A549 (cell line): ENCODE data around the gene PSMG1. TPM values are rescaled to one million over a fixed set of nuclear protein-coding genes. Genes with fewer than 3 reads are reported as not detected.

Source experiments
- ATAC-seq, 2 experiments: fragments of 200-7000 bp in 1 of 2; fragments of >200 bp in 1 of 2; cut with Nextera tagmentation in 1 of 2; cut with Tn5 transposase in 1 of 2; 3 replicates each; pipeline versions ENCODE4 v1.8.0 to v1.9.1; 2018 to 2020; ENCODE audit warnings: mild to moderate bottlenecking in 1 of 2, moderate library complexity in 1 of 2
- CTCF ChIA-PET: fragments of 300-600 bp; sonication (Branson Sonifier 250); formaldehyde crosslinking; extraction: SDS; loops from one replicate; lab custom pipeline; 2021; ENCODE audit warnings: antibody characterized with exemption, inconsistent platforms; lab: Yijun Ruan, JAX
- POLR2A ChIA-PET: fragments of 350-600 bp; formaldehyde crosslinking; extraction: SDS; loops from one replicate; lab custom pipeline; 2021; ENCODE audit warnings: antibody characterized with exemption, inconsistent platforms; lab: Yijun Ruan, JAX
- DNase-seq, 2 experiments: peaks; one replicate each; pipeline versions ENCODE4 v3.0.0 to v3.0.0-alpha.2; 2011 to 2016; ENCODE audit warnings: low read depth in 1 of 2, low spot score in 1 of 2
- FAIRE-seq: peaks from 2 replicates; lab custom pipeline; 2011; peaks lifted over from hg19 to GRCh38; lab: Jason Lieb, UNC
- H3K27ac ChIP-seq, 2 experiments: fragments of >200 bp; sonication (Bioruptor Twin); formaldehyde crosslinking; 3 replicates each; pipeline ENCODE4 v1.5.1; 2016 to 2017
- H3K4me1 ChIP-seq: fragments of >200 bp; sonication (Bioruptor Twin); formaldehyde crosslinking; 3 replicates; pipeline ENCODE4 v1.6.1; 2016
- H3K4me2 ChIP-seq: fragments of >200 bp; sonication (Bioruptor Twin); formaldehyde crosslinking; 3 replicates; pipeline ENCODE4 v1.6.1; 2016
- H3K4me3 ChIP-seq: fragments of >200 bp; sonication (Bioruptor Twin); formaldehyde crosslinking; 3 replicates; pipeline ENCODE4 v1.5.1; 2016
- H3K9me3 ChIP-seq: fragments of >200 bp; sonication (Bioruptor Twin); formaldehyde crosslinking; 3 replicates; pipeline ENCODE4 v1.6.1; 2016
- CBX2 ChIP-seq: fragments of 200-600 bp; sonication (generic); IDR thresholded peaks from 2 replicates; pipeline ENCODE4 v1.6.1; 2016; ENCODE audit warnings: low read depth, mild to moderate bottlenecking, borderline replicate concordance
- CEBPB ChIP-seq, 2 experiments: fragments of >200 bp in 1 of 2; sonication (Bioruptor Twin) in 1 of 2; formaldehyde crosslinking in 1 of 2; IDR thresholded peaks; 2 replicates each; pipeline ENCODE4 v1.6.1; 2012 to 2016
- CTCF ChIP-seq: fragments of >200 bp; sonication (Bioruptor Twin); formaldehyde crosslinking; IDR thresholded peaks from 3 replicates; pipeline ENCODE4 v1.5.1; 2016
- EHF ChIP-seq: fragments of 250-450 bp; sonication (Bioruptor Pico); IDR thresholded peaks from 2 replicates; pipeline ENCODE4 v1.5.0; 2020; ENCODE audit warnings: mild to moderate bottlenecking
- EP300 ChIP-seq, 2 experiments: fragments of >200 bp; sonication (Bioruptor Twin); formaldehyde crosslinking; IDR thresholded peaks; 2 replicates in 1 of 2; 3 replicates in 1 of 2; pipeline ENCODE4 v1.6.1; 2016 to 2017
- ESRRA ChIP-seq: fragments of 150-350 bp; IDR thresholded peaks from 2 replicates; pipeline ENCODE4 v1.6.1; 2014; ENCODE audit warnings: mild to moderate bottlenecking, low read length, borderline replicate concordance
- FOSB ChIP-seq: fragments of 250-450 bp; sonication (Bioruptor Pico); IDR thresholded peaks from 2 replicates; pipeline ENCODE4 v1.5.0; 2020; ENCODE audit warnings: mild to moderate bottlenecking, moderate library complexity
- FOXS1 ChIP-seq: fragments of 250-450 bp; sonication (Bioruptor Pico); IDR thresholded peaks from 2 replicates; pipeline ENCODE4 v1.5.0; 2020; ENCODE audit warnings: mild to moderate bottlenecking, moderate library complexity
- HEYL ChIP-seq: fragments of 250-450 bp; sonication (Bioruptor Pico); IDR thresholded peaks from 2 replicates; pipeline ENCODE4 v1.8.0; 2021; ENCODE audit warnings: mild to moderate bottlenecking, moderate library complexity
- HOXA7 ChIP-seq: fragments of 250-450 bp; sonication (Bioruptor Pico); IDR thresholded peaks from 2 replicates; pipeline ENCODE4 v1.5.0; 2020; ENCODE audit warnings: mild to moderate bottlenecking, moderate library complexity
- HOXB13 ChIP-seq: fragments of 250-450 bp; sonication (Bioruptor Pico); IDR thresholded peaks from 2 replicates; pipeline ENCODE4 v1.5.0; 2020; ENCODE audit warnings: low read depth, mild to moderate bottlenecking, moderate library complexity
- KDM1A ChIP-seq: fragments of 200-600 bp; sonication (generic); IDR thresholded peaks from 2 replicates; pipeline ENCODE4 v1.6.1; 2016; ENCODE audit warnings: low read depth, mild to moderate bottlenecking
- MAFK ChIP-seq: fragments of 450-650 bp; IDR thresholded peaks from 2 replicates; pipeline ENCODE4 v1.6.1; 2014; ENCODE audit not compliant: partially characterized antibody
- RAD21 ChIP-seq, 2 experiments: fragments of >200 bp in 1 of 2; sonication (Bioruptor Twin) in 1 of 2; formaldehyde crosslinking in 1 of 2; IDR thresholded peaks in 1 of 2; conservative IDR thresholded peaks in 1 of 2; 2 replicates in 1 of 2; 3 replicates in 1 of 2; pipeline ENCODE4 v1.6.1; 2012 to 2018; ENCODE audit warnings: inconsistent platforms in 1 of 2
- RCOR1 ChIP-seq: fragments of 150-350 bp; IDR thresholded peaks from 2 replicates; pipeline ENCODE4 v1.6.1; 2014; ENCODE audit warnings: antibody characterized with exemption, low read length, low read depth
- REST ChIP-seq: fragments of 200-600 bp; sonication (generic); IDR thresholded peaks from 2 replicates; pipeline ENCODE4 v1.6.1; 2016; ENCODE audit warnings: antibody characterized with exemption, mild to moderate bottlenecking, moderate library complexity
- RFX5 ChIP-seq: fragments of 450-650 bp; IDR thresholded peaks from 2 replicates; pipeline ENCODE4 v1.7.1; 2014; ENCODE audit warnings: antibody characterized with exemption, mild to moderate bottlenecking, moderate library complexity
- RNF2 ChIP-seq: fragments of 200-600 bp; sonication (generic); IDR thresholded peaks from 2 replicates; pipeline ENCODE4 v1.6.1; 2016; ENCODE audit warnings: low read depth, mild to moderate bottlenecking, antibody characterized with exemption, moderate library complexity, borderline replicate concordance
- SMC3 ChIP-seq: fragments of >200 bp; sonication (Bioruptor Twin); formaldehyde crosslinking; IDR thresholded peaks from 3 replicates; pipeline ENCODE4 v1.6.1; 2018; ENCODE audit warnings: inconsistent platforms
- TP53 ChIP-seq: fragments of 250-450 bp; sonication (Bioruptor Pico); IDR thresholded peaks from 2 replicates; pipeline ENCODE4 v1.5.0; 2021; ENCODE audit warnings: mild to moderate bottlenecking, moderate library complexity
- ZNF302 ChIP-seq: fragments of 250-450 bp; sonication (Bioruptor Pico); IDR thresholded peaks from 2 replicates; pipeline ENCODE4 v1.9.0; 2021; ENCODE audit warnings: inconsistent platforms, mild to moderate bottlenecking, moderate library complexity
- WGBS: methylation state at CpG from one replicate; pipeline ENCODE4 v1.1.6; 2017; ENCODE audit errors: missing lambda C conversion rate; 5-methylcytosine and 5-hydroxymethylcytosine counted together
- polyA plus RNA-seq, 4 experiments: library from polyadenylated mRNA; depleted of rRNA in 3 of 4; stranded (reverse); fragments of >200 nt; fragmentation: RNase III in 1 of 4; extraction: RNeasy Plus Mini Kit Qiagen cat#74134 plus additional on column Dnase treatment in 1 of 4; gene quantifications; 2 replicates in 3 of 4; 3 replicates in 1 of 4; pipeline ENCODE4 v1.2.3, GENCODE V29; 2011 to 2017

The PSMG1 gene
- polyA plus RNA-seq, 2 of the 4 experiments (the other 2 are of a cell fraction) = 95.8 to 96.0 TPM

- Histone ChIP-seq H3K4me3 (no peak overlapping the region), H3K4me2 (no peak overlapping the region), H3K9me3 (no peaks in the 10 kb centered on the region), H3K4me1 (no peaks in the 10 kb centered on the region), H3K27ac (no peak overlapping the region)
- DNase-seq (no peak), ATAC-seq (no peak), FAIRE-seq (no peak)
- TF ChIP-seq FOXS1 (CRISPR knock-in tag) (no peak), TP53 (CRISPR knock-in tag) (no peak), SMC3 (no peak), RCOR1 (no peak)
- ChIA-PET POLR2A (no interaction called here), CTCF (interaction anchor here (1.4 to 2.1 kb wide), 2 partner anchors 326 to 393 kb away, joined by 4 to 6 read pairs; no protein-coding TSS in a partner anchor)
- WGBS = 69% methylated on average over 8 of the region's 8 CpGs
These were observed 55.7 kb downstream of the PSMG1 start for GRCh38 chr21:39127506-39127905.

GRCh38 chr21:39126486-39126806 lies 56.8 kb downstream of the PSMG1 start:
- TF ChIP-seq REST (no peak), ESRRA (no peak), HOXB13 (CRISPR knock-in tag) (no peak), HEYL (CRISPR knock-in tag) (no peak), RFX5 (no peak), MAFK (no peak), KDM1A (no peak), EP300 (IDR thresholded peaks at IDR 0.05) (no peak)
- CTCF ChIA-PET = interaction anchor here (0.9 to 2.3 kb wide), 16 partner anchors 9 to 521 kb away, joined by 3 to 10 read pairs (median 4); no protein-coding TSS in a partner anchor
- ATAC-seq (no peak), FAIRE-seq (no peak), DNase-seq (no peak)
- peak overlapping the region; percentile 10 to 60; a peak in 3 of 6 replicates for H3K27ac ChIP-seq
- H3K9me3 ChIP-seq = no peaks in the 10 kb centered on the region; the same call in 2 of the 3 replicates
- no peak overlapping the region for H3K4me3 ChIP-seq
- H3K4me2 ChIP-seq = no peak overlapping the region
- 87% methylated on average over 3 of the region's 4 CpGs for WGBS
- no peaks in the 10 kb centered on the region for H3K4me1 ChIP-seq
- POLR2A ChIA-PET = no interaction called here

- TF ChIP-seq RAD21 (conservative IDR thresholded peaks at IDR 0.05 in 1 of 2, IDR thresholded peaks at IDR 0.05 in 1 of 2) (peak; percentile 71 to 73), CEBPB (IDR thresholded peaks at IDR 0.05) (peak in 1 of 2 experiments; percentile 50; a peak in 2 of 4 replicates), ZNF302 (CRISPR knock-in tag) (no peak), HOXA7 (CRISPR knock-in tag) (no peak), SMC3 (peak; percentile 65), RNF2 (no peak), EHF (no peak), FOSB (CRISPR knock-in tag) (no peak), CTCF (peak; percentile 45), CBX2 (no peak)
- peak; percentile 82 to 87 for ATAC-seq
- DNase-seq = peak in 1 of 2 experiments; percentile 59
- CTCF ChIA-PET = interaction anchor here (0.8 to 2.3 kb wide), 16 partner anchors 8 to 396 kb away, joined by 3 to 10 read pairs (median 4); no protein-coding TSS in a partner anchor
- Histone ChIP-seq H3K9me3 (no peaks in the 10 kb centered on the region; the same call in 2 of the 3 replicates), H3K4me2 (no peak overlapping the region), H3K27ac (peak overlapping the region; percentile 30 to 60; a peak in 3 of 6 replicates), H3K4me1 (no peaks in the 10 kb centered on the region), H3K4me3 (no peak overlapping the region)
- POLR2A ChIA-PET = interaction anchor here (0.6 kb wide), 1 partner anchor 237 kb away, joined by 3 read pairs; no protein-coding TSS in a partner anchor
- no peak for FAIRE-seq
- WGBS = 36% methylated on average over 6 of the region's 7 CpGs
These were observed 57.3 kb downstream of the PSMG1 start for GRCh38 chr21:39125752-39126485.
